ENCODE measurements around the gene FAM83E. TPM values are rescaled to one million over a fixed set of nuclear protein-coding genes. Genes with fewer than 3 reads are reported as not detected.
"Not testable (repeated sequence)": the region's sequence is repeated elsewhere in the genome, so short reads cannot be mapped to it uniquely, and the experiment has no call there.

Gene FAM83E
- total and polyA plus RNA-seq, 4 experiments from 2014 or later, result 4.3 to 5.3 TPM; not detected in 2

DNA sequence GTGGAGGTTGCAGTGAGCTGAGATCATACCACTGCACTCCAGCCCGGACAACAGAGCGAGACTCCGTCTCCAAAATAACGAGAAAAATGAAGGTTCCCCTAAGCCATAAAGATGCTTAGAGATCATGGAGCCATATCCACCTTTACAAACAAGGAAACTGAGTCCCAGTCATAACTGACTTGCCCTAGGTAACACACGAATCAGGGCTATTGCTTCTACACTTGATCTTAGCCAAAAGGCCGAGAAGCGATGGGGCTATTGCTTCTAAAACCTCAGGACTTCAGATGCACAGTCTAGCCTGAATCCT, 19.1 kb upstream of the FAM83E start:
- Mint-ChIP-seq H3K27me3 (no peaks in the 10 kb centered on the region), H3K9me3 (peaks cover 0 to 4% (median 0%) of the 10 kb centered on the region in 8 donors), H3K4me3 (peak overlapping the region; percentile 84 to 89 (median 86)), H3K27ac (peak overlapping the region; percentile 92 to 98 (median 95)), H3K36me3 (peaks cover 14 to 51% of the 10 kb centered on the region in 2 donors), H3K4me1 (peaks cover 12 to 51% (median 33%) of the 10 kb centered on the region in 4 donors)
- no peak for DNase-seq
- Histone ChIP-seq H3K27me3 (ENCODE audit: insufficient read depth, low read length) (no peaks in the 10 kb centered on the region), H3K9me3 (ENCODE audit: control insufficient read depth in 1 of 2, low read length in 2 of 2) (no peaks in the 10 kb centered on the region), H3K36me3 (ENCODE audit: insufficient read depth, low read length) (peaks cover 35% of the 10 kb centered on the region), H3K4me1 (ENCODE audit: insufficient read depth, low read length) (peaks cover 37% of the 10 kb centered on the region), H3K4me3 (ENCODE audit: low read length in 2 of 2) (peak overlapping the region; percentile 3 to 4), H3K27ac (ENCODE audit: low read depth, low read length) (peak overlapping the region; percentile 88)
- ChIA-PET POLR2A (ENCODE audit: partially characterized antibody) (interaction anchor here (0.7 to 6.4 kb wide), 9 partner anchors 11 to 301 kb away, joined by 3 to 76 read pairs (median 6); partner anchors contain the start of genes CA11, RPL18 and SPHK2), CTCF (ENCODE audit: partially characterized antibody) (interaction anchor here (2.6 kb wide), 1 partner anchor 12 kb away, joined by 16 read pairs; the partner anchor contains the start of gene CA11)
- intact Hi-C loops (cut with micrococcal nuclease), result no loop called here

DNA sequence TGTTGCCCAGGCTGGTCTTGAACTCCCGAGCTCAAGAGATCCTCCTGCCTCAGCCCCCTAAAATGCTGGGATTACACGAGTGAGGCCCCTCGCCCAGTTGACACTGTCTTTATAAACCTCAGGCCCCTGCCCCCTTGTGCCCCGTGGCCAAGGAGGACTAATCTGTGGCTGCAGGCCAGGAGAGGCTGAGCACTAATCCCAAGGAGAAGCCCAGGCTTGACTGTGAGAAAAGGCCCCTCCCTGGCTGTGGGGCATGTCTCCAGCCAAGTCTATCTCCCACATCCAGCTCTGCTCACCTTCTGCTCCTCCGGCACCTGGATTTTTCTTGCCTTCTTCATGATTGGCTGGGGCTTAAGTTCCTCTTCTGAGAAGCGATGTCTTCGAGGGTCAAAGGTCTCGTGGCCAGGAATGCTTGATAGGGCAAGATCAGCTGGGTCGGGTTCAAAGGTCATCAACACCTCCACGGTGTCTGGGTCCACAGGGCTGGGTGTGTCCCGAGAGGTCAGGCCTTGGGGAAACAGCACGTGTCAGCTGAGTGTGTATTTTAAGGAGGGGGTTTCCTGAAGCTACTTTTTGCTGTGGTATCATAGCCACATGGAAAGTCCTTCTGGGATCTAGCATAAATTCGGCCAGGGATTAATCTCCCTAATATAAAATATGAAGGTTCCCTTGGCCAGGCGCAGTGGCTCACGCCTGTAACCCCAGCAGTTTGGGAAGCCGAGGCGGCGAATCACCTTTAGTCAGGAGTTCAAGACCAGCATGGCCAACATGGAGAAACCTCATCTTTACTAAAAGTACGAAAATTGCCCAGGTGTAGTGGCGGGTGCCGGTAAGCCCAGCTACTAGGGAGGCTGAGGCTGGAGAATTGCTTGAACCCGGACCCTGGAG, 18.5 kb upstream of the FAM83E start:
- CTCF ChIA-PET (ENCODE audit: partially characterized antibody), result interaction anchor here (1.6 to 2.6 kb wide), 2 partner anchors 13 to 24 kb away, joined by 4 to 16 read pairs; partner anchors contain the start of gene CA11
- Mint-ChIP-seq H3K27ac (peak overlapping the region in 6 of 7 donors; percentile 6 to 98 (median 94)), H3K4me3 (peak overlapping the region in 5 of 8 donors; percentile 84 to 86 (median 85)), H3K9me3 (peaks cover 0 to under 1% (median 0%) of the 10 kb centered on the region in 8 donors), H3K36me3 (peaks cover 14 to 53% of the 10 kb centered on the region in 2 donors), H3K27me3 (no peaks in the 10 kb centered on the region), H3K4me1 (peaks cover 6 to 45% (median 28%) of the 10 kb centered on the region in 4 donors)
- H3K36me3 ChIP-seq (ENCODE audit: insufficient read depth, low read length), result peaks cover 35% of the 10 kb centered on the region
- peak in 1 of 5 donors; percentile 22 for DNase-seq
- H3K4me3 ChIP-seq (ENCODE audit: low read length in 2 of 2), result no peak overlapping the region
- no peaks in the 10 kb centered on the region for H3K9me3 ChIP-seq (ENCODE audit: control insufficient read depth in 1 of 2, low read length in 2 of 2)
- POLR2A ChIA-PET (ENCODE audit: partially characterized antibody), result interaction anchor here (0.7 to 6.4 kb wide), 9 partner anchors 10 to 301 kb away, joined by 3 to 76 read pairs (median 6); partner anchors contain the start of genes CA11, RPL18 and SPHK2
- intact Hi-C loops (cut with micrococcal nuclease), result no loop called here
- H3K4me1 ChIP-seq (ENCODE audit: insufficient read depth, low read length), result peaks cover 31% of the 10 kb centered on the region
- H3K27ac ChIP-seq (ENCODE audit: low read depth, low read length), result peak overlapping the region; percentile 88
- no peaks in the 10 kb centered on the region for H3K27me3 ChIP-seq (ENCODE audit: insufficient read depth, low read length)

GRCh38 chr19:48632692-48633147, 17.8 kb upstream of the FAM83E start:
- H3K27me3 Mint-ChIP-seq, result no peaks in the 10 kb centered on the region
- Histone ChIP-seq H3K4me3 (ENCODE audit: low read length in 2 of 2) (no peak overlapping the region), H3K27ac (ENCODE audit: low read depth, low read length) (peak overlapping the region; percentile 88), H3K36me3 (ENCODE audit: insufficient read depth, low read length) (peaks cover 35% of the 10 kb centered on the region), H3K9me3 (ENCODE audit: control insufficient read depth in 1 of 2, low read length in 2 of 2) (no peaks in the 10 kb centered on the region), H3K4me1 (ENCODE audit: insufficient read depth, low read length) (peaks cover 28% of the 10 kb centered on the region), H3K27me3 (ENCODE audit: insufficient read depth, low read length) (no peaks in the 10 kb centered on the region)
- H3K4me1 Mint-ChIP-seq, result peaks cover 4 to 41% (median 22%) of the 10 kb centered on the region in 4 donors
- intact Hi-C loops (cut with micrococcal nuclease), result no loop called here
- no peaks in the 10 kb centered on the region for H3K9me3 Mint-ChIP-seq
- H3K36me3 Mint-ChIP-seq, result peaks cover 14 to 50% of the 10 kb centered on the region in 2 donors
- ChIA-PET POLR2A (ENCODE audit: partially characterized antibody) (interaction anchor here (0.9 to 6.4 kb wide), 5 partner anchors 9 to 19 kb away, joined by 3 to 76 read pairs (median 32); partner anchors contain the start of genes CA11, RPL18 and SPHK2), CTCF (ENCODE audit: partially characterized antibody) (interaction anchor here (1.6 to 2.6 kb wide), 3 partner anchors 13 to 24 kb away, joined by 4 to 16 read pairs (median 6); partner anchors contain the start of gene CA11)
- H3K27ac Mint-ChIP-seq, result peak overlapping the region in 5 of 7 donors; percentile 17 to 73 (median 52)
- DNase-seq, result peak in 1 of 5 donors; percentile 13
- peak overlapping the region in 3 of 8 donors; percentile 21 to 46 (median 26) for H3K4me3 Mint-ChIP-seq

DNA sequence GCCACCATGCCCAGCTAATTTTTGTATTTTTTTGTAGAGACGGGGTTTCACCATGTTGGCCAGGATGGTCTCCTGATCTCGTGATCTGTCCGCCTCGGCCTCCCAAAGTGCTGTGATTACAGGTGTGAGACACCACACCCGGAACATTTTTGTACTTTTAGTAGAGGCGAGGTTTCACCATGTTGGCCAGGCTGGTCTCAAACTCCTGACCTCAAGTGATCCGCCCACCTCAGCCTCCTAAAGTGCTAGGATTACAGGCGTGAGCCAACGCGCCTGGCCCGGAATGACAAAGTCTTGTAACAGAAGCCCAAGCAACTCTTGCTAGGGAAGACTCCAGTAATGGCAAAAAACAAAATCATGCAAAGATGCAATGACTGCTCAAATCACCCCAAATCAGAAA, 17.4 kb upstream of the FAM83E start:
- H3K36me3 Mint-ChIP-seq, result peaks cover 14 to 48% of the 10 kb centered on the region in 2 donors
- intact Hi-C loops (cut with micrococcal nuclease), result not testable (repeated sequence)

GRCh38 chr19:48631225-48631624, 16.3 kb upstream of the FAM83E start:
- Mint-ChIP-seq H3K4me1 (peaks cover 4 to 45% (median 20%) of the 10 kb centered on the region in 4 donors), H3K4me3 (no peak overlapping the region), H3K27me3 (no peaks in the 10 kb centered on the region), H3K27ac (peak overlapping the region in 2 of 7 donors; percentile 50 to 65), H3K9me3 (no peaks in the 10 kb centered on the region), H3K36me3 (peaks cover 14 to 47% of the 10 kb centered on the region in 2 donors)
- peaks cover 28% of the 10 kb centered on the region for H3K4me1 ChIP-seq (ENCODE audit: insufficient read depth, low read length)
- peak in 1 of 5 donors; percentile 27 for DNase-seq
- intact Hi-C loops (cut with micrococcal nuclease), result no loop called here
- H3K4me3 ChIP-seq (ENCODE audit: low read length in 2 of 2), result no peak overlapping the region
- ChIA-PET POLR2A (ENCODE audit: partially characterized antibody) (interaction anchor here (1.4 to 6.4 kb wide), 7 partner anchors 8 to 90 kb away, joined by 4 to 76 read pairs (median 6); partner anchors contain the start of genes CA11, RPL18 and SPHK2), CTCF (ENCODE audit: partially characterized antibody) (interaction anchor here (0.6 to 1.6 kb wide), 4 partner anchors 12 to 1309 kb away, joined by 3 to 6 read pairs (median 3); partner anchors contain the start of genes CA11, RPL18 and SPHK2)
- peaks cover 35% of the 10 kb centered on the region for H3K36me3 ChIP-seq (ENCODE audit: insufficient read depth, low read length)
- no peak overlapping the region for H3K27ac ChIP-seq (ENCODE audit: low read depth, low read length)
- H3K27me3 ChIP-seq (ENCODE audit: insufficient read depth, low read length), result no peaks in the 10 kb centered on the region
- H3K9me3 ChIP-seq (ENCODE audit: control insufficient read depth in 1 of 2, low read length in 2 of 2), result no peaks in the 10 kb centered on the region

More for the DNA sequence above, 17.4 kb upstream of the FAM83E start:
- not testable (repeated sequence) for H3K9me3 ChIP-seq (ENCODE audit: control insufficient read depth in 1 of 2, low read length in 2 of 2); H3K27me3 ChIP-seq (ENCODE audit: insufficient read depth, low read length); H3K27ac ChIP-seq (ENCODE audit: low read depth, low read length); H3K9me3 Mint-ChIP-seq; H3K4me3 ChIP-seq (ENCODE audit: low read length in 2 of 2); H3K27me3 Mint-ChIP-seq
- Mint-ChIP-seq H3K4me1 (peaks cover 4 to 42% (median 20%) of the 10 kb centered on the region in 4 donors), H3K4me3 (peak overlapping the region in 3 of 8 donors; percentile 21 to 46 (median 26)), H3K27ac (peak overlapping the region in 5 of 7 donors; percentile 17 to 78 (median 71))
- H3K36me3 ChIP-seq (ENCODE audit: insufficient read depth, low read length), result peaks cover 35% of the 10 kb centered on the region
- H3K4me1 ChIP-seq (ENCODE audit: insufficient read depth, low read length), result peaks cover 28% of the 10 kb centered on the region
- POLR2A ChIA-PET (ENCODE audit: partially characterized antibody), result interaction anchor here (1.6 to 6.4 kb wide), 5 partner anchors 9 to 16 kb away, joined by 6 to 76 read pairs (median 32); partner anchors contain the start of genes CA11, RPL18 and SPHK2
- CTCF ChIA-PET (ENCODE audit: partially characterized antibody), result interaction anchor here (1.6 kb wide), 2 partner anchors 13 to 23 kb away, joined by 4 to 6 read pairs; partner anchors contain the start of gene CA11
- DNase-seq, result peak in 1 of 5 donors; percentile 3

GRCh38 chr19:48630296-48631063, 15.6 kb upstream of the FAM83E start:
- ChIA-PET CTCF (ENCODE audit: partially characterized antibody) (interaction anchor here (1.2 kb wide), 1 partner anchor 12 kb away, joined by 3 read pairs; the partner anchor contains the start of genes RPL18 and SPHK2), POLR2A (ENCODE audit: partially characterized antibody) (interaction anchor here (1.4 to 6.4 kb wide), 8 partner anchors 7 to 91 kb away, joined by 4 to 76 read pairs (median 6); partner anchors contain the start of genes CA11, DBP, RPL18 and SPHK2)
- H3K36me3 Mint-ChIP-seq, result peaks cover 14 to 45% of the 10 kb centered on the region in 2 donors
- H3K4me1 ChIP-seq (ENCODE audit: insufficient read depth, low read length), result peaks cover 28% of the 10 kb centered on the region
- no peaks in the 10 kb centered on the region for H3K9me3 ChIP-seq (ENCODE audit: control insufficient read depth in 1 of 2, low read length in 2 of 2)
- no peaks in the 10 kb centered on the region for H3K27me3 Mint-ChIP-seq
- H3K9me3 Mint-ChIP-seq, result no peaks in the 10 kb centered on the region
- peaks cover 35% of the 10 kb centered on the region for H3K36me3 ChIP-seq (ENCODE audit: insufficient read depth, low read length)
- intact Hi-C loops (cut with micrococcal nuclease), result no loop called here
- peaks cover 4 to 45% (median 18%) of the 10 kb centered on the region in 4 donors for H3K4me1 Mint-ChIP-seq
- peak overlapping the region in 3 of 7 donors; percentile 12 to 72 (median 59) for H3K27ac Mint-ChIP-seq
- peak in 1 of 5 donors; percentile 5 for DNase-seq
- H3K27me3 ChIP-seq (ENCODE audit: insufficient read depth, low read length), result no peaks in the 10 kb centered on the region
- no peak overlapping the region for H3K4me3 Mint-ChIP-seq
- no peak overlapping the region for H3K27ac ChIP-seq (ENCODE audit: low read depth, low read length)
- H3K4me3 ChIP-seq (ENCODE audit: low read length in 2 of 2), result no peak overlapping the region

Measured in CD4-positive, alpha-beta memory T cell (primary cell).